NCI-H748 (cell line): ENCODE results near the gene DNER.
"Not testable (repeated sequence)": the region's sequence is repeated elsewhere in the genome, so short reads cannot be mapped to it uniquely, and the experiment has no call there.

Experiments
- DNase-seq: peaks from one replicate; lab custom pipeline; 2025; ENCODE audit not compliant: unreplicated experiment; lab: John Stamatoyannopoulos, UW

The DNER gene

DNA sequence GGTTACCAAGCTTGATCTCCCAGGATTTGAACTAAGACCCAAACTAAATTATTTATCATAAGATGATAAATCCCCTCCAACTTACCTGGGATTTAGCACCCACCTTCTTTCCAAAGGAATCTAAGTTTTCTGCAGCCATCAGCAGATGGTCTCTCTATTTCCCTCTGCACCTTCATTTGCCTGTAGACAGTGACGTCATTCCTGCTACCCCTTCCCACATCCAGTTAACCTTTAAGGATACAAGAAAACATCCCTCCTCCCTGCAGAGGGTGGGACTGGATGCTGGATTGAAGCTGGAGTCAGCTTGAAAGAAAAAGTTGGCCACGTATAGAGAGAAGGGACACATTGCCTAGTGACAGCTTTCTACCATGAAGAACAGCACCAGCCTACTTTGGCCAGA, 3.7 kb upstream of the DNER start:
- no peak for DNase-seq

DNA sequence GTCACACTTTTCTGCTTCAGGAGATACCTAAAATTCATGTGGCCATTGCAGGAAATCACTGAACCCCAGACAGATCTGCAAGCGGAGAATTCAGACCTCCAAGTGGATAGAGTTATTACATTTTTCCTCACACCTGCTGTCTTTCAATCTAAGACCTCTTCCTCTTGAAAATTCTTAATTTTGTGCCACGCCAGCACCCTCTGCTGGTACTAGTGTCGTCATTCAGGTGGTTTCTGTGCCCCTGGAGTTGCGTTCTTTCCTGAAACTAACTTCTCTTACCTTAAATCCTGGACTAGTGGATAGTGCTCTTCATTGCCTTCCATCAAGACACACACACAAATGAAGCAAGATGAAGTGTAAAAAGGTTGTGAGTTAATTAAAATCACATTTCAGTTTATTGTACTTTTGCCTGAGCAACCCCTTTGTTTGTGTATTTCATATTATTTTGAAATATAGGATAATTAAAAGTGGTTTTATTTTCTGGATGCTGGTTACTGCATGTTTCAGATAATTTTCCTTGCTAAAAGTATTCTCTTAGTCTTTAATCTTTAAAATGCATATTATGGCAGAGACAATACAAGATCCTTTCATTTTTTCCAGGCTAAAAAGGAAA, 1.6 kb upstream of the DNER start:
- DNase-seq, result peak; percentile 80

DNA sequence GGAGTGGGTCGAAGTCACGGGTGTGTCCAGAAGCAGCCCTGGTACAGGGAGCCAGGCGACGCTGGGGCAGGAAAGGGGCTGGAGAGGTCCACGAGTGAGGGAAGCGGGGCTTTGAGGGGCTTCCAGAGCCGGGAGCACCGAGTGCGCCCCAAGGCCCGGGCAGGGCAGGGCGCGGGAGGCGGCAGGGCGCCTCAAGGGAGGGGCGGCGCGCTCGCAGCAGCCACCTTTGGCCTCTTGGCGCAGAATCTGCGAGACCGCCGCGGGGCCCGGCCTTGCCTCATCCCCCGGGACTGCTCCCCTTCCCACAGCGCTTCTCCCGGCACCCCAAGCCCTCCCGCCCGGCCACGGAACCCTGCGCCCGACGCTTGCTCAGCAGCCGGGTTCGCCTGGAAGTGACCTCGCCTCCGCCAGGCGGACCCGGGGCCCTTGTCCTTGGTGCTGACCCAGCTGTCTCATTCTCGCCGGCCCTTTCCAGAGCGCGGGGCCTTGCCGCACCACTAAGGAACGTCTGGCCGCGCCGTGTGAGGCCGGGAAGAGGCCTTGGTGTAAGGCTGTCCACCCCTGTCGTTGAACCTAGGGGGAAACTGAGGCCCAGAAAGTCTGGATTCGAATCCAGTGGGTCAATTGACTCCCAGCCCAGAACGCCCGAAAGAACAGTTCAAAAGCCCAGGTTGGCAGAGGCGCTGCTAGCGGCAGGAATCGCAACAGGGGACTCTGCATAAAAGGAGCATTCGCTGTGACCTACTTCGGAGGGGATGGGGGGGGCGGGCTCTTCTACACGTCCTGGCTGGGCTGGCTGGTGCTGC, 584 bp upstream of the DNER start:
- DNase-seq, result peak; percentile 60

DNA sequence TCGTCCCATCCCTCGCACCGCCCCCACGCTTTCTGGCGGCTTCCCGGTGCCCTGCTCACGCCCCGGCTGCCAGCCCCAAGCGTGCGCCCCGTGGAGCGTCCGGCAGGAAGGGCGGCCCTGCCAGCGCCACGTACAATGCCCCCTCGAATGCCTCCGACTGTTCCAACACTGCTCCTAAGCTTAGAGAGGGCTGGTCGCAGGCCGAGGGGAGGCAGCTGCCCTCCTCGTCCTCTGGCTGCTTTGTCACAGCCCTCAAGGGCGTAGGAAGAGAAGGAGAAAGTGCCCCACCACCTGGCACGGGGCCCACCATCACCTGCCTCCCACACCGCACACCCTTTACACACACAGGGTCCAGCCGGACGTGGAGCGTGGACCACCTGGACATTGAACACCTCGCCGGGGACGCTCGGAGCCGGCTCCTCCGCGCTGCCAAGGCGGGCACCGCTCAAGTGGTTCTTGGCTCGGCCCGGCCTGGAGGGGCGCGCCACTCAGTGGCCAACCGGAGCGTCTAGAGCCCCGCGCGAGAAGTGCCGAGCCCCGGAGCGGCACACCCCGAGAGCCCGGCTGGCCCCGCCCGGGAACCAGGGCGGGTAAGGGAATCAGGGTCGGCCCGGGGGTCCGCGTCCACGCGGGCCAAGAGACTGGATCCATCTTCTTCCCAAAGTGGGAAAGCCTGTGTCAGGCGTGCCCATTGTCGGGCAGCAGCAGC, 830 bp downstream of the DNER start:
- DNase-seq, result peak; percentile 88

DNA sequence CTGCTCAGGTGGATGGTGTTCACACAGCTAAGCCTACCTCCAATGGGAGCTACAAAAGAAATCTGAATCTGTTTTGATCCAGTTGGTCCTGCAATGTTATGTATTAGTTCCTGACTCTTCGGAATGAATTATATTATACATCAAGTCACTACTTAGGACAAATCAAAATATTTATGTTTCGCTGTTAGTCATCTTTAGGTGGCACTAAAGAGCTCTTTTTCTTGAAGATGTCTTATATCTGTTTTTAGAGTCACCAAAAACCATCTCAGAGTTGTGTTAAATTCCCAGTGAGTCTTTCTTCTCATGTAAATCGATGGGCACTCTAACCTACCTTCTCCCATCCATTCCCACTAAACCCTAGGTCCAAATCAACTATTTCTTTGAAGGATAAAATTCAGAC, 2.2 kb downstream of the DNER start:
- no peak for DNase-seq

DNA sequence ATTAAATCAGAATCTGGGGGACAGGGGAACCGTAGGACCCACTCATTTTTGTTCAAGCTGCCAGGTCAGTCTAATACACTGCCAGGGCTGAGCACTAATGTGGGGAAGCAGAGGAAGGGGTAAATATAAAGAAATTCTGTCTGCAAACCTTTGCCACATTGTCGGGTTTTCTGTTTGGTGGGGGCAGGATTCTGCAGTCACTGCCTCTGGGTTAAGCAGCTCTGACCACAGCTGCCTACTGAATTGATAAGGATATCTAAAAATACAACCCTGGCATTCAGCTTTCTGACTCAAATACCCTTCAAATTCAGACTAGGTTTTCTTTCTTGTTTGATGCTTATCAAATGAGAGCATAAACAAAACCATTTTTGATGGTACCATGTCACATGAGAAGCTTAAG, 6.0 kb downstream of the DNER start:
- DNase-seq, result no peak

DNA sequence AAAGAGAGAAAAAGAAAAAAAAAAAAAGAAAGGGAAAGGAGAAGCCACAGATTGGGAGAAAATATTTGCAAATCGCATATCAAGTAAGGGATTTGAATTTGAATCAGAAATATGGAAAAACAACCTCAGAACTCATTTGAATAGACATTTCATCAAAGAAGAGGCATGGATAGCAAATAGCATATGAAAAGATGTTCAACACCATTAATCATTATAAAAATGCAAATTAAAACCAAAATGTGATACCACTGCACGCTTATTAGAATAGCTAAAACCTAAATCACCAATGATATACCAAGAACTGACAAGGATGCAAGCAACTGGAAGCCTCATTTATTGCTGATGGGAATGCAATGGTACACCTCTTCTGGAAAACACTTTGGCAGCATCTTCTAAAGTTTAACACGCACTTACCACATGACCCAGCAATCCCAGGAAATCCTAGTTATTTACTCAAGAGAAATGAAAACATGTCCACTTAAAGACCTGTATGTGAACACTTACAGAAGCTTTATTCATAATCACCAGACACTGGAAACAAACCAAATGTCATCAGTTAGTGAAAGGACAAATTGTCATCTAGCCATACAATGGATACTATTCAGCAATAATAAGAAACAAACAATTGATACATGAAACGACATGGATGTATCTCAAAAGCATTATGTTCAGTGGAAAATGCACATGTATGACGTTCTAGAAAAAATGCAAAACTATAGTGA, 10.3 kb downstream of the DNER start:
- DNase-seq, result no peak

DNA sequence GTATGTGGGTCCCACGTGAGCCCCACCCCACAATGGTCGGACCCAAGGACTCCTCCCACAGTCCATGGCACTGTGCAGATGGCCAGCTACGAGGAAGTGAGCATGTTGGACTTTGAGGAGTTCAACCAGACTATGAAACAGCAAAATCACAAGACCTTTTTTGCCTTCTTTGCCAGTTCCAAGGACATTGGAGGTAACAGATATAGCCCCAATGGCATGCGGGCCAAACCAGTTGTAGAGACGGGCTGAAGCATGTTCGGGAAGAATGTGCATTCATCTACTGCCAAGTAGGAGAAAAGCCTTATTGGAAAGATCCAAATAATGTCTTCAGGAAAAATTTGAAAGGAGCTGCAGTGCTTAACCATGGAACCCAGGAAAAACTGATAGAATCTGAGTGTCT, 12.6 kb downstream of the DNER start:
- DNase-seq, result no peak

DNA sequence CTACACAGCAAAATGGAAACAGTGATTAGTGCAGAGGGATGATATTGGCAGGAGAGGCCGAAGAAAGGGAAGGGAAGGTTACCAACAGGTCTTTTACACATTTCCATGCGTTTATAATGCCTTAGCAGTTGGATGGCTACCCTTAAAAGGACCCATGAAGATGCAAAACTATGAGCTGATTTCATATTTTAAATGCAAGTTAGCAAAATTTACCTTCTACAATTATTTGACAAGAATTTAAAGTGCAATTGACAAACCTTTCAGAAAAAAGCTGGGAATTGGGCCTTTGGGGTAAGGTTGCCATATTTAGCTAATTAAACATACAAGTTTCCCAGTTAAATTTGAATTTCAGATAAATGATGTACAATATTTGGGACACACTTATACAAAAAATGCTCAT, 13.3 kb downstream of the DNER start:
- no peak for DNase-seq

DNA sequence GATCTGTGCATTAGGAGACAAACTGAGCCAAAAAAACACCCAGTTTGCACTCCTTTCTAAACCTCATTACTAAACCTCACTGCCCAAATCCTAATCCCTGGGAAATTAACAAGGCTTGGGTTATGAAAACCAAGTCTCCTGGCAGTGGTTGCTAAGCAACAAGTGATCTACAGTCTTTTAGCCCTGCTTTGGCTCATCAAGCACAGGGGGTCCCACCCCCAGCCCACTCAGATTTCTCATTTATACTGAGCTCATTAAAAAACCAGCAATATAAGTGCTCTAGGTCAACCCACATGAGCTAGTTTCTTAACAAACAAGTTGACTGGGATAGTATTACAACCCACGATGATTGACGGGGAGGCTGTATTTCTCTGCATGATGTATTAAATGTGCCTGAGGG, 18.4 kb downstream of the DNER start:
- peak; percentile 16 for DNase-seq

DNA sequence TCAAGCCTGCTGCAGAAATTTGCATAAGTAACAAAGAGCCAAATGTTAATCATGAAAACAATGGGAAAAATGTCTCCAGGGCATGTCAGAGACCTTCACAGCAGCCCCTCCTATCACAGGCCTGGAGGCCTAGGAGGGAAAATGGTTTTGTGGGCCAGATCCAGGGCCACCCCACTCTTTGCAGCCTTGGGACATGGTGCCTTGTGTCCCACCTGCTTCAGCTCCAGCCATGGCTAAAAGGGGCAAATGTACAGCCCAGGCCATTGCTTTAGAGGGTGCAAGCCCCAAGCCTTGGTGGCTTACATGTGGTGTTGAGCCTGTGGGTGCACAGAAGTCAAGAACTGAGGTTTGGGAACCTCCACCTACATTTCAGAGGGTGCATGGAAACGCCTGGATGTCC, 20.5 kb downstream of the DNER start:
- DNase-seq, result not testable (repeated sequence)

DNA sequence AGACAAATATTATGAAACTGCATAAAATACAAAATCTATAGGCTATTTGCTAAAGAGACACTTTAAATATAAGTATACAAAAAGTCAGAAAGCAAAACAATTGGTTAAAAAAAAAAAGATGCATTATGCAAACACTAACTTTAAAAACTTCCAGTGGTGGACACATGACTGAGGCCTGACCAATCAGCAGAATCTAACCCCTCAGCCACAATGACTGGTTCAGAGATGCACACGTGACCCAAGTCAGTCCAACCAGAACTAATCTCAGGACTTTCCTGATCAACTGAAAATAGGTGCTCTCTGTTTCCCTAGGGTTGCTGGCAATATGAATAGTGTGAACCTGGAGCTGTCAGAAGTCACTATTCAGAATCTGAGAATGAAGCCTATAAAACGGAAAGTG, 22.7 kb downstream of the DNER start:
- no peak for DNase-seq

DNA sequence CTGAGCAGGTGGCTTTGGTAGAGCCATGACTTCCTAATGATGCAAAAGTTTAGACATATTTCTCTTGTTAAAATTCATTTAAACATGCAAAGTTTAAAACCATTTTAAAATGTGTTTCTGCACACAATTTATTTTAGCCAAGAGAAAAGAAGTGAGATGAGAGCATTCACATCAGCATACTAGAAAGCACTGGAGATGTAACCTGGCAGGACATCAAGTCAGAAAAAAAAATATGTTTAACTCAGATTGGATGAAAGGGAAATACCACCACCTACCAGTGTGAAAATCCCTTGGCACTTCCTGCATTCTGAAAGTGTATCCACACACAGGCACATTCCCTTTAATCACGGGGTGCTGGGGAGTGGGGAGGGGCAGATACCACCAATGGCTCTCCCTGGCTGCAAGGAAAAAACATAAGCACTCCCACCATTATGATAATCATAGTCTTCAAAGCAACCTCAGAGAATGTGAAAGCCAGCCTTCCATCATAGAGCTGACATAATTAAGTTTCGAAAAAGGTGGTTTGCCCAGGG, 25.0 kb downstream of the DNER start:
- no peak for DNase-seq

DNA sequence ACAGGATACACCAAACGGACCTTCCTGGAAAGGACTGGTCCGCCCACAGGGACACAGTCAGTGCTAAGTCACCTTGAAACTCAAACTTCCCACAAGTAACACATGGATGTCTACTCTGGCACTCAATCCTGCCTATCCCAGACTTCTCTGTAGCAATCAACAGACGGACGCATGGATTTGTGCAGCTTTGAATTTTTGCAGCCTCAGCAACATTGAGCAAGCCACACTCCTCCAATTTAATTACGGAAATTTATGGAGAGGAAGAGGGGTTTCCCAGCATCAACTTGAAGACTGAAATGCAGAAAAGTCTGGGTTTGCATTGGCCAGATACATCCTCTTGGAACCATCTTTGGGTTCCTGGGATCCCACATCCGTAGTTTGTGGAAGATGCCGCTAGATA, 26.2 kb downstream of the DNER start:
- DNase-seq, result no peak

DNA sequence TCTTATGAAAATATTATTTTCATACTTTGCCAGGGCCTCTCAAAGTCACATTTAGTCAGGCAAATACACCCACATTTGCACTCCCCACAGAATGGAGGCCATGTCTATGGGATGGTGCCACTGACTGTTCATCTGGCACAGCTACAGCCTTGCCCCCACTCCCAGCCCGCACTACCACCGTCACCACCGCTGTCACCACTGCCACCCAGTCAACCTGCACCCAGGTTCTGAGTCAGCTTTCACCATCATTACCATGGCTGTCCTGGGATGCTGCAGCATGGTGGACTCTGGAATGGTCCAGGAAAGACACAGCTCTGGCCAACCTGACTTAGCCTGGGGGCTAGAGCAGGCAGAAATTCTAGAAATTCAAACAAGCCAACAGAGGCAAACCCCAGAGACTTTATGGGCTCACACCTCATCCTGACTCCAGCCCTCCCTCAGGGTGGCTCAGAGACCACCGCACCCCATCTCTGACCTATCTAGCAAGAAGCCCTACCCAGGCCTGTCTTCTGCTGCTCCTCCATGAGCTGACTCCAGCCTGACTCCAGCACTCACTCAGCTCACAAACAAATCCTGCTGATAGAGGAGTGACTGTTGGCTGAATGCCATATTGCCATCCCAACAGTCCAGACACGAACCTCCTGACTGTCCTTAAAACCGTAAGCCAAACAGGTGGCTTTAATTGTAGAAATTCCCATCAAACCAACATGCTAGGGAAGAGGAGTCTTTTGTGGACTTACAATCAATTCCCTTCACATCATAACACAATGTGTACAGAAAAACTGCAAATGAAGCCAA, 28.0 kb downstream of the DNER start:
- DNase-seq, result peak; percentile 84

DNA sequence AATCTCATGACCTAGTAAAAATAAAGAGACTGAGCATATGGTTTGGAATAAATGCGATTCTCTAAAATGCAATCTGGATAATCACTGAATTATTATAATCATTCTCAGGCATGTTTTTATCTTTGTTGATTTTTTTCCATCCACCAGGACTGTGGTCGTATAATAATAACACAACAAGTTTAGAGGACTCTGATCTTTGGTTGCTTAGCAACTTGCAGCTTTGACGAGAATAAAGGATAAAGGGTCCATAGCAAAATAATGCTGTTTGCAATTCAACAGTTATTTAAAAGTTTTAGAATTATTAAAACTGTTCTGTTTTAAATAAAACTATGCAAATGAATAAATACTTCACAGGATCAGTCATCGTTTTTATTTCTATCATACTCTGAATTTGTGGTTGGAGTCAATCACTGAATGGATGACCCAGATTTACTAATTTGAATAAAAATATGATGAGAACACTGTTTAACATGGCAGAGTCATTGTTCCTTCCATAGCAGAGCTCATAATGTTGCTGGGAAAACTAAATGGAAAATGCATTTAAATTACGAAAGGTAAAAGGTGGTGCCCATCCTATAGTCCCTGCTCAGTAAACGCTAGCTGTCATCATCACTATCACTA, 29.3 kb downstream of the DNER start:
- DNase-seq, result peak; percentile 33

DNA sequence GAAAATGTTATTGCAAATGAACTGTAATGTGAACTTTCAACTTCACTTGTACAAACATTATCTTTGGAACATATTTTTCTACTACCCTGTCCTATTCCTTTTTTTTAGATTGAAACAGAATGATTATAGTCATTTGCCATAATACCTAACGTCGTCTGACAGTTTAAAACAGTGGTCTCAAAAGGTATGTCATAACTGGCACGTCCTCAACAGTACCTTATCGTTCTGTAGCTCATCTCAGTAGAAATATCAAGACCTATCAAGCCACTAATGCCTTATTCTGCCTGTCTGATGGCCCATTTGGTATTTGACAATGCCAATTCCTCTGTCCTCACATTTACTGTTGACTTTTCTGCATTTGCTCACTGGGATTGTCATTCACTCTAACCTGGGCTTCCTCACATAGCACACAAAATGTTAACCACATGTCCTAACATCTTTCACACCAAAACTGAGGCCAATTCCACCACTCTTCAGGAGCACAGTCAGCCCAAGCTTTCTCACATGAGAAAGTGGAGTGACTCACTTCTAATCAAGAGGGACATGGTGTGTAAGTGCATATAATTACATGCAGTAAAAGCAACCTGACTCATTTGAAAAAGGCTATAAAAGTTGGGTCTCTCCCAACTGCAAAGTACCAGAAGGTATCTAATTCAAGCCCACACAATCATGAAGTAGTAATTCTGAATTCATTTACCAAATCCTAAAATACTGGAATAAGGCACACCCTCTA, 34.8 kb downstream of the DNER start:
- no peak for DNase-seq

DNA sequence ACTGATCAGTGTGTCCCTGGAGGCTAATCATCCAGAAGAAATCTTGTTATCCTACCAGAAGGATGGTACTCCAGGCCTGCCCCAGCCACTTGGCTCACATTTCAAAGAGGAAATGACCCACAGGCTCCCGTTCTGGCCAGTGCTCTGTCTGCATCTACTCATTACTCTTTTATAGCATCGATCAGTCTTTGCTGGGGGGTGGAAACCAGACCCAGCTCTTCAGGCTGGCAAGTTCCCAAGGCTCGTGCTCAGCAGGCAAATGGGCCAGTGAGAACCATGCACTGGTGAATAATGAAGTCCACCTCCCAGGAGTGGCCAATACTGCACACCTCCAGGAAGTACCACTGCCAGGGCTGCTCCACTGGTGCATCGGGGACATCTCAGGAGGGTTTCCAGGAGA, 38.8 kb downstream of the DNER start:
- no peak for DNase-seq

DNA sequence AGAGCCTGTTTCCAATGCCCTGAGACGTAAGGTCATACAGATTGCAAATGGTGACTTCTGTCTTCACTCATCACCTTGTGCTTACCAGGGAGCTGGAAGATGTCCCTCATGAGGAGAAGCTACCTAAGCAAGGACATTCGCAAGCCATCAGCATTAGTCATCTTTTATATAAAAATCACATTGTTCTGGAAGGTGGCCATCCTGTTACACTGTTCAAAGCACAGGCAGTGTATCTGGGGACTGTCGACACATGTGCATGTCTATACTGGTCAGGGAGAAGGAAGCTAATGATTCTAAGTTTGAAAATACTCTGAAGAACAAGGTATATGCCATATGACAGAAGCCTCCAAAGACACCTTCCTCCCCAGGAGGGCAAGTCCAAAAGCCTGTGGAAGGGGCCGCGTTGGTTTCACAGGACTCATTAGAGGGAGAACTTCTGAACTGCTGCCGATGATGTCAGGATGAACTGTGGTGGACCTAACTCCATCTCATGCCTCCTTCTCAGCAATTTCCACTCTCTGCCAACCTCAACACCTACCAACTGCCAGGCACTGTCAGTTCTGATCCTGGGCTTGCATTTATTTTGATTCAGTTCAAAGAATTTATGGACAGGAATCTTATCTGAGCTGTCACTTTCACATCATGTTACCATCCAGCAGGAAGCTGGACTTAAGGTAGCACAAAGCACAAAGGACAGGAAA, 39.4 kb downstream of the DNER start:
- no peak for DNase-seq
